Testis (tissue), 3 donors: Measurements from ENCODE around the gene CNIH1. TPM values are rescaled to one million over a fixed set of nuclear protein-coding genes. Genes with fewer than 3 reads are reported as not detected.
"Not testable (repeated sequence)": the region's sequence is repeated elsewhere in the genome, so short reads cannot be mapped to it uniquely, and the experiment has no call there.

Source experiments
- DNase-seq: peaks from one replicate; pipeline ENCODE4 v3.0.0-alpha.2; 2019
- H3K27ac ChIP-seq, 2 donors: fragments of 200-600 bp; sonication (generic); one replicate each; pipeline ENCODE4 v1.5.1; 2019
- H3K27me3 ChIP-seq: fragments of 200-600 bp; sonication (generic); one replicate; pipeline ENCODE4 v1.5.1; 2019
- H3K36me3 ChIP-seq: fragments of 200-600 bp; sonication (generic); one replicate; pipeline ENCODE4 v1.5.1; 2017; ENCODE audit warnings: low read depth; ENCODE audit errors: missing control alignments
- H3K4me1 ChIP-seq: fragments of 200-600 bp; sonication (generic); one replicate; pipeline ENCODE4 v1.5.1; 2019
- H3K4me3 ChIP-seq, 2 donors: fragments of 200-600 bp; sonication (generic); one replicate each; pipeline ENCODE4 v1.5.1; 2017 to 2019
- H3K9me3 ChIP-seq: fragments of 200-600 bp; sonication (generic); one replicate; pipeline ENCODE4 v1.5.1; 2017
- CTCF ChIP-seq, 3 experiments: fragments of 450-650 bp in 2 of 3; fragments of 200-600 bp in 1 of 3; sonication (generic) in 1 of 3; IDR thresholded peaks; one replicate each; pipeline ENCODE4 v1.5.1; 2016 to 2019; ENCODE audit warnings: antibody characterized with exemption in 3 of 3, mild to moderate bottlenecking in 2 of 3, moderate library complexity in 1 of 3
- POLR2A ChIP-seq: fragments of 450-650 bp; IDR thresholded peaks from one replicate; pipeline ENCODE4 v1.6.1; 2017; ENCODE audit warnings: antibody characterized with exemption, mild to moderate bottlenecking, moderate library complexity
- WGBS, 2 donors: methylation state at CpG; one replicate each; pipeline ENCODE4 v1.1.5; 2018; 5-methylcytosine and 5-hydroxymethylcytosine counted together
- intact Hi-C: fragments of 100-400 bp; cut with DNase I; formaldehyde crosslinking; loops from one replicate; pipeline ENCODE4 v1.15.1; 2023; ENCODE audit warnings: low total_unique reads
- polyA plus RNA-seq: library from polyadenylated mRNA; stranded (reverse); fragments of 350-450 nt; fragmentation: Illumina TruSeq; extraction: RNeasy Lipid Tissue Mini Kit (QIAGEN cat#74804); gene quantifications from one replicate; pipeline ENCODE4 v1.2.3, GENCODE V29; 2014; ENCODE audit warnings: low read depth, low replicate concordance; ENCODE audit not compliant: insufficient read depth
- total RNA-seq, 2 donors: library from RNA; depleted of rRNA; stranded (reverse); fragments of >200 nt; gene quantifications; one replicate each; pipeline ENCODE4 v1.2.3, GENCODE V29; 2016

Gene CNIH1
- total and polyA plus RNA-seq, 3 donors from 2014 or later = 44.2 to 157 (median 121) TPM

GRCh38 chr14:54385556-54385955 lies 55.6 kb downstream of the CNIH1 start:
- no peak overlapping the region for H3K4me3 ChIP-seq
- 63 to 69% methylated on average over 4 of the region's 4 CpGs for WGBS, 2 donors
- DNase-seq = no peak
- H3K36me3 ChIP-seq = no peaks in the 10 kb centered on the region
- no peaks in the 10 kb centered on the region for H3K4me1 ChIP-seq
- no peak for TF ChIP-seq CTCF (IDR thresholded peaks at IDR 0.05)
- no peak for TF ChIP-seq POLR2A
- H3K27me3 ChIP-seq = no peaks in the 10 kb centered on the region
- intact Hi-C loops = no loop called here
- H3K27ac ChIP-seq = no peak overlapping the region
- no peaks in the 10 kb centered on the region for H3K9me3 ChIP-seq

DNA sequence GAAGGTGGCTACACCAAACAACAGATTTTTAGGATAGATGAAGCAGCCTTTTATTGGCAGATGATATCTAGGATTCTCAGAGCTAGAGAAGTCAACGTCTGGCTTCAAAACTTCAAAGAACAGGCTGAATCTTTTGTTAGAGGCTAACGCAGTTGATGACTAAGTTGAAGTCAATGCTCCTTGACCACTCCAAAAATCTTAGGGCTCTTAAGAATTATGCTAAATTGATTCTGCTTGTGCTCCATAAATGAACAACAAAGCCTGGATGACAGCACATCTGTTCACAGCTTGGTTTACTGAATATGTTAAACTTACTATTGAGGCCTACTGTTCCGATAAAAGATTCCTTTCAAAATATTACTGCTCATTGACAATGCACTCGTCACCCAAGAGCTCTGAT lies 57.3 kb downstream of the CNIH1 start:
- TF ChIP-seq POLR2A (no peak), CTCF (IDR thresholded peaks at IDR 0.05) (no peak)
- intact Hi-C loops = no loop called here
- Histone ChIP-seq H3K27ac (no peak overlapping the region), H3K4me3 (no peak overlapping the region), H3K36me3 (no peaks in the 10 kb centered on the region), H3K27me3 (no peaks in the 10 kb centered on the region), H3K9me3 (no peaks in the 10 kb centered on the region), H3K4me1 (no peaks in the 10 kb centered on the region)
- 86 to 96% methylated on average over 4 of the region's 4 CpGs for WGBS, 2 donors
- no peak for DNase-seq

GRCh38 chr14:54381821-54382220 lies 59.4 kb downstream of the CNIH1 start:
- Histone ChIP-seq H3K36me3 (no peaks in the 10 kb centered on the region), H3K4me1 (no peaks in the 10 kb centered on the region), H3K27me3 (no peaks in the 10 kb centered on the region), H3K27ac (no peak overlapping the region), H3K4me3 (no peak overlapping the region), H3K9me3 (no peaks in the 10 kb centered on the region)
- TF ChIP-seq CTCF (IDR thresholded peaks at IDR 0.05) = no peak
- TF ChIP-seq POLR2A = no peak
- no peak for DNase-seq
- intact Hi-C loops = no loop called here

DNA sequence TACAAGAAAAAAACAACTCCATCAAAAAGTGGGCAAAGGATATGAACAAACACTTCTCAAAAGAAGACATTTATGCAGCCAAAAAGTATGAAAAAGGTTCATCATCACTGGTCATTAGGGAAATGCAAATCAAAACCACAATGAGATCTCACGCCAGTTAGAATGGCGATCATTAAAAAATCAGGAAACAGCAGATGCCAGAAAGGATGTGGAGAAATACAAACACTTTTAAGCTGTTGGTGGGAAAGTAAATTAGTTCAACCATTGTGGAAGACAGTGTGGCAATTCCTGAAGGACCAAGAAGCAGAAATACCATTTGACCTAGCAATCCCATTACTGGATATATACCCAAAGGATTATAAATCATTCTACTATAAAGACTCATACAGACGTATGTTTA lies 60.6 kb downstream of the CNIH1 start:
- H3K9me3 ChIP-seq, H3K4me3 ChIP-seq, H3K4me1 ChIP-seq, H3K27ac ChIP-seq, H3K36me3 ChIP-seq, intact Hi-C loops, DNase-seq, H3K27me3 ChIP-seq: not testable (repeated sequence)
- 74 to 78% methylated on average over 3 of the region's 3 CpGs for WGBS, 2 donors

DNA sequence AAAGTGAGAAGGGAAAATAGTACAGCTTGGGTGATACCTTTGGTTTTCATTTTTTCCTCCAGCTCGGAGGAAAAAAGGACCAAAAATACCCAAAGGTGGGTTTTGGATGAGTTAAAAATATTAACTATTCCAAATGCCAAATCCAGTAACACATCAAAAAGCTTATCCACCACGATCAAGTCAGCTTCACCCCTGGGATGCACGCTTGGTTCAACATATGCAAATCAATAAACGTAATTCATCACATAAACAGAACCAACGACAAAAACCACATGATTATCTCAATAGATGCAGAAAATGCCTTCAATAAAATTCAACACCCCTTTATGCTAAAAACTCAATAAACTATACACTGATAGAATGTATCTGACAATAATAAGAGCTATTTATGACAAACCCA lies 62.3 kb downstream of the CNIH1 start:
- H3K4me1 ChIP-seq, H3K4me3 ChIP-seq, DNase-seq, H3K9me3 ChIP-seq, H3K36me3 ChIP-seq, intact Hi-C loops, H3K27ac ChIP-seq, H3K27me3 ChIP-seq: not testable (repeated sequence)
- WGBS, 2 donors = 78 to 86% methylated on average over 5 of the region's 5 CpGs

- TF ChIP-seq CTCF (IDR thresholded peaks at IDR 0.05) (no peak), POLR2A (no peak)
- Histone ChIP-seq H3K4me1 (no peaks in the 10 kb centered on the region), H3K27me3 (no peaks in the 10 kb centered on the region), H3K9me3 (no peaks in the 10 kb centered on the region), H3K27ac (no peak overlapping the region), H3K4me3 (no peak overlapping the region), H3K36me3 (no peaks in the 10 kb centered on the region)
- no peak for DNase-seq
- intact Hi-C loops = no loop called here
- 60 to 67% methylated on average over 7 of the region's 7 CpGs for WGBS, 2 donors
These were observed 63.7 kb downstream of the CNIH1 start for GRCh38 chr14:54377501-54377900.
